GM12878 (cell line): ENCODE data around the gene TTLL4. TPM values are rescaled to one million over a fixed set of nuclear protein-coding genes. Genes with fewer than 3 reads are reported as not detected.

Source experiments
- ATAC-seq: fragments of 200-7000 bp; cut with Tn5 transposase; 3 replicates; pipeline ENCODE4 v1.9.1; 2020; ENCODE audit warnings: mild to moderate bottlenecking, moderate library complexity
- BruUV-seq: library from RNA; stranded (reverse); fragments of 400-500 nt; replicated peaks from 2 replicates; lab custom pipeline; 2021; lab: Mats Ljungman, UMichigan
- CTCF ChIA-PET: fragments of 300-600 bp; sonication (Branson Sonifier 250); formaldehyde crosslinking; extraction: SDS; loops from one replicate; lab custom pipeline; 2021; ENCODE audit warnings: inconsistent platforms; lab: Yijun Ruan, JAX
- POLR2A ChIA-PET: fragments of 350-600 bp; formaldehyde crosslinking; extraction: SDS; loops from one replicate; lab custom pipeline; 2021; ENCODE audit warnings: inconsistent platforms; lab: Charles Lee
- RAD21 ChIA-PET: fragments of 300-600 bp; sonication (Branson Sonifier 250); formaldehyde crosslinking; loops from one replicate; lab custom pipeline; 2023; ENCODE audit warnings: antibody characterized with exemption; ENCODE audit not compliant: unreplicated experiment; lab: Charles Lee
- SMC1A ChIA-PET: fragments of 300-600 bp; sonication (Branson Sonifier 250); formaldehyde crosslinking; loops from one replicate; lab custom pipeline; 2023; ENCODE audit not compliant: unreplicated experiment, uncharacterized antibody; lab: Charles Lee
- DNase-seq: peaks from one replicate; pipeline ENCODE4 v3.0.0-alpha.2; 2011; ENCODE audit warnings: low read depth, low spot score
- FAIRE-seq: peaks from 3 replicates; lab custom pipeline; 2011; peaks lifted over from hg19 to GRCh38; lab: Jason Lieb, UNC
- H2AFZ ChIP-seq: 2 replicates; pipeline ENCODE4 v1.6.0; 2011; ENCODE audit warnings: low read depth, low read length, control low read depth; ENCODE audit not compliant: control insufficient read depth
- H3K27ac ChIP-seq: 2 replicates; pipeline ENCODE4 v1.5.1; 2011; ENCODE audit warnings: control low read depth; ENCODE audit not compliant: control insufficient read depth, insufficient read depth
- H3K27me3 ChIP-seq, 2 experiments: replicated peaks in 1 of 2; 2 replicates each; pipeline versions ENCODE4 v1.6.0 to v1.6.1; 2011; ENCODE audit warnings: low read length in 1 of 2; ENCODE audit not compliant: control insufficient read depth in 2 of 2, insufficient read depth in 2 of 2
- H3K36me3 ChIP-seq, 2 experiments: 2 replicates each; pipeline ENCODE4 v1.5.1; 2011; ENCODE audit warnings: low read length in 1 of 2; ENCODE audit not compliant: control insufficient read depth in 2 of 2, insufficient read depth in 2 of 2
- H3K4me1 ChIP-seq: 2 replicates; pipeline ENCODE4 v1.6.1; 2011; ENCODE audit warnings: mild to moderate bottlenecking, low read length, moderate library complexity, mixed read lengths; ENCODE audit not compliant: control insufficient read depth, insufficient read depth
- H3K4me2 ChIP-seq: 2 replicates; pipeline ENCODE4 v1.6.0; 2011; ENCODE audit warnings: control low read depth; ENCODE audit not compliant: control insufficient read depth, insufficient read depth
- H3K4me3 ChIP-seq: fragments of 200-600 bp; sonication (generic); 2 replicates; pipeline ENCODE4 v1.5.1; 2016
- H3K79me2 ChIP-seq: 2 replicates; pipeline ENCODE4 v1.6.0; 2011; ENCODE audit warnings: low read length; ENCODE audit not compliant: control insufficient read depth, insufficient read depth
- H3K9ac ChIP-seq: 2 replicates; pipeline ENCODE4 v1.8.0; 2011; ENCODE audit warnings: low read length, control low read depth, mixed read lengths; ENCODE audit not compliant: control insufficient read depth, insufficient read depth
- H3K9me3 ChIP-seq: replicated peaks from 3 replicates; pipeline ENCODE4 v1.5.1; 2011; ENCODE audit warnings: mild to moderate bottlenecking, low read length; ENCODE audit not compliant: control insufficient read depth, insufficient read depth
- H4K20me1 ChIP-seq: 2 replicates; pipeline ENCODE4 v1.6.0; 2011; ENCODE audit not compliant: control insufficient read depth, insufficient read depth
- BACH1 ChIP-seq: fragments of 450-650 bp; IDR thresholded peaks from 2 replicates; pipeline ENCODE4 v1.6.1; 2017; ENCODE audit warnings: mild to moderate bottlenecking, borderline replicate concordance
- CBX5 ChIP-seq: sonication (generic); IDR thresholded peaks from 2 replicates; pipeline ENCODE4 v1.6.1; 2016; ENCODE audit warnings: low read depth, moderate library complexity, mild to moderate bottlenecking, inconsistent platforms
- CHD4 ChIP-seq: fragments of 200-600 bp; sonication (generic); IDR thresholded peaks from 2 replicates; pipeline ENCODE4 v1.6.1; 2016; ENCODE audit warnings: mild to moderate bottlenecking
- ETV6 ChIP-seq, 2 experiments: fragments of 450-650 bp in 1 of 2; IDR thresholded peaks in 1 of 2; conservative IDR thresholded peaks in 1 of 2; 2 replicates each; pipeline ENCODE4 v1.6.1; 2014; ENCODE audit warnings: antibody characterized with exemption in 1 of 2, borderline replicate concordance in 1 of 2, low read depth in 1 of 2, mild to moderate bottlenecking in 1 of 2, moderate library complexity in 1 of 2
- MEF2A ChIP-seq: IDR thresholded peaks from 2 replicates; pipeline ENCODE4 v1.6.1; 2011; ENCODE audit warnings: low read depth, mild to moderate bottlenecking, low read length, moderate library complexity; ENCODE audit not compliant: insufficient read depth
- NR2C1 ChIP-seq: fragments of 450-650 bp; IDR thresholded peaks from 2 replicates; pipeline ENCODE4 v1.6.1; 2017; ENCODE audit warnings: antibody characterized with exemption, mild to moderate bottlenecking, moderate library complexity
- WRNIP1 ChIP-seq: IDR thresholded peaks from 2 replicates; pipeline ENCODE4 v1.6.1; 2011; ENCODE audit warnings: low read depth, low read length, improper control_type of control experiment, borderline replicate concordance
- ZNF592 ChIP-seq: fragments of 450-650 bp; IDR thresholded peaks from 2 replicates; pipeline ENCODE4 v1.6.1; 2017; ENCODE audit warnings: mild to moderate bottlenecking, moderate library complexity
- WGBS: methylation state at CpG from one replicate; pipeline ENCODE4 v1.1.6; 2016; ENCODE audit warnings: low lambda C conversion rate; ENCODE audit not compliant: insufficient replicate concordance, insufficient coverage; ENCODE audit errors: missing lambda C conversion rate; 5-methylcytosine and 5-hydroxymethylcytosine counted together
- in situ Hi-C: fragments of 300-500 bp; cut with MboI; formaldehyde crosslinking; loops from 9 replicates; pipeline ENCODE4 v1.14.3; 2018; ENCODE audit warnings: mixed read lengths
- intact Hi-C: fragments of 100-400 bp; cut with micrococcal nuclease; formaldehyde crosslinking; loops from one replicate; pipeline ENCODE4 v1.14.2; 2022; ENCODE audit not compliant: unreplicated experiment
- polyA plus RNA-seq, 11 experiments: library from polyadenylated mRNA; depleted of rRNA in 4 of 11; unstranded in 6 of 11; stranded (reverse) in 5 of 11; fragments of >200 nt; fragmentation: Nextera tagmentation in 4 of 11; fragmentation: Illumina TruSeq in 1 of 11; extraction: Ambion mirVana in 4 of 11; extraction: Trizol in 1 of 11; gene quantifications; 1 replicate in 1 of 11; 2 replicates in 10 of 11; pipeline versions ENCODE4 v1.2.1 to v1.2.3, GENCODE V29; 2011 to 2016; ENCODE audit warnings: inconsistent platforms in 2 of 11, missing spikeins in 2 of 11, low read depth in 1 of 11
- total RNA-seq, 4 experiments: library from RNA; depleted of rRNA in 3 of 4; stranded (reverse); fragments of >200 nt in 3 of 4; fragmentation: Illumina TruSeq in 1 of 4; extraction: Trizol in 1 of 4; gene quantifications; 2 replicates each; pipeline versions ENCODE4 v1.2.1 to v1.2.3, GENCODE V29; 2013 to 2021
- TF ChIP-seq, protein P1 (sequence below): fragments of 450-650 bp; formaldehyde crosslinking; IDR thresholded peaks from 2 replicates; pipeline ENCODE4 v1.5.0; 2022; ENCODE audit warnings: mild to moderate bottlenecking, missing genetic modification characterization

Gene TTLL4
- total and polyA plus RNA-seq, 10 of the 15 experiments (the other 5 are each of a cell fraction or from before 2014, with no cell fraction given), result 16.6 to 63.1 (median 32.9) TPM

DNA sequence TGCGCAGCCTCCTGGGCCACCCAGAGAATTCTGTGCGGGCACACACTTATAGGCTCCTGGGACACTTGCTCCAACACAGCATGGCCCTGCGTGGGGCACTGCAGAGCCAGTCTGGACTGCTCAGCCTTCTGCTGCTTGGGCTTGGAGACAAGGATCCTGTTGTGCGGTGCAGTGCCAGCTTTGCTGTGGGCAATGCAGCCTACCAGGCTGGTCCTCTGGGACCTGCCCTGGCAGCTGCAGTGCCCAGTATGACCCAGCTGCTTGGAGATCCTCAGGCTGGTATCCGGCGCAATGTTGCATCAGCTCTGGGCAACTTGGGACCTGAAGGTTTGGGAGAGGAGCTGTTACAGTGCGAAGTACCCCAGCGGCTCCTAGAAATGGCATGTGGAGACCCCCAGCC is 11.8 kb upstream of the TTLL4 start:
- BruUV-seq, result no TSS peak
- TF ChIP-seq BACH1, result no peak
- TF ChIP-seq, all 136 proteins: peak for 0
- intact Hi-C loops (no loop called here), in situ Hi-C loops (no loop called here)
- no peak for ATAC-seq
- Histone ChIP-seq H3K27me3 (no peaks in the 10 kb centered on the region), H3K9me3 (no peaks in the 10 kb centered on the region), H3K4me3 (no peak overlapping the region), H3K36me3 (peaks cover 0 to 2% of the 10 kb centered on the region in 2 experiments; a peak in 1 of 4 replicates), H3K79me2 (no peaks in the 10 kb centered on the region), H2AFZ (no peak overlapping the region), H3K9ac (no peak overlapping the region), H3K27ac (no peak overlapping the region), H3K4me2 (no peak overlapping the region), H4K20me1 (no peaks in the 10 kb centered on the region), H3K4me1 (no peaks in the 10 kb centered on the region)
- ChIA-PET RAD21 (no interaction called here), SMC1A (interaction anchor here (1.3 kb wide), 1 partner anchor 149 kb away, joined by 3 read pairs; no protein-coding TSS in a partner anchor), POLR2A (no interaction called here), CTCF (no interaction called here)
- 95% methylated on average over 8 of the region's 8 CpGs for WGBS
- no peak for FAIRE-seq
- no peak for DNase-seq

DNA sequence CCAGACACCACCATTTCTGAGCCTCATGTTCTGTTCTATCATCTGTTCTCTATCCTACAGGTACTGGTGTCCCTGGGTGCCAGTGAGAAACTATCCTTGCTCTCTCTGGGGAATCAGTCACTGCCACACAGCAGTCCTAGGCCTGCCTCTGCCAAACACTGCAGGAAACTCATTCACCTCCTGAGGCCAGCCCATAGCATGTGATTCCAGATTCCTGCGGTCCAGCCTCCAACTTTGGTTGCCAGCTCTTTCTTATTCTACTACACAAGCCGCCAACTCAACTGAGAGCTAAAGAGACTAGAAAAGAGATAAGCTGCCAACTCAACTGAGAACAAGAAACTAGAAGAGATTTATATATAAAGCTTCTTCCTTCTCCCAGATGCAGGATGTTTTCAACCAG is 8.8 kb upstream of the TTLL4 start:
- no peak for ATAC-seq
- ChIA-PET POLR2A (no interaction called here), CTCF (no interaction called here), SMC1A (interaction anchor here (0.7 to 1.2 kb wide), 3 partner anchors 9 to 44 kb away, joined by 3 to 4 read pairs (median 3); partner anchors contain the start of gene TTLL4), RAD21 (no interaction called here)
- no peaks in the 10 kb centered on the region for H3K27me3 ChIP-seq
- no peak overlapping the region for H2AFZ ChIP-seq
- H3K79me2 ChIP-seq, result no peaks in the 10 kb centered on the region
- H4K20me1 ChIP-seq, result no peaks in the 10 kb centered on the region
- H3K4me1 ChIP-seq, result no peaks in the 10 kb centered on the region
- no peak for FAIRE-seq
- H3K4me3 ChIP-seq, result no peak overlapping the region
- peaks cover 0 to 2% of the 10 kb centered on the region in 2 experiments; a peak in 1 of 4 replicates for H3K36me3 ChIP-seq
- in situ Hi-C loops, result no loop called here
- intact Hi-C loops, result no loop called here
- no peaks in the 10 kb centered on the region for H3K9me3 ChIP-seq
- WGBS, result 95% methylated on average over 2 of the region's 2 CpGs
- DNase-seq, result no peak
- no peak overlapping the region for H3K4me2 ChIP-seq
- BruUV-seq, result no TSS peak
- H3K27ac ChIP-seq, result no peak overlapping the region
- no peak overlapping the region for H3K9ac ChIP-seq
- TF ChIP-seq MEF2A (no peak), CHD4 (no peak), CBX5 (no peak), ZNF592 (no peak), ETV6 (conservative IDR thresholded peaks at IDR 0.05 in 1 of 2, IDR thresholded peaks at IDR 0.05 in 1 of 2; ENCODE audit: borderline replicate concordance in 1 of 2, low read depth in 1 of 2) (no peak), WRNIP1 (no peak), NR2C1 (no peak)
- TF ChIP-seq, protein P1, sequence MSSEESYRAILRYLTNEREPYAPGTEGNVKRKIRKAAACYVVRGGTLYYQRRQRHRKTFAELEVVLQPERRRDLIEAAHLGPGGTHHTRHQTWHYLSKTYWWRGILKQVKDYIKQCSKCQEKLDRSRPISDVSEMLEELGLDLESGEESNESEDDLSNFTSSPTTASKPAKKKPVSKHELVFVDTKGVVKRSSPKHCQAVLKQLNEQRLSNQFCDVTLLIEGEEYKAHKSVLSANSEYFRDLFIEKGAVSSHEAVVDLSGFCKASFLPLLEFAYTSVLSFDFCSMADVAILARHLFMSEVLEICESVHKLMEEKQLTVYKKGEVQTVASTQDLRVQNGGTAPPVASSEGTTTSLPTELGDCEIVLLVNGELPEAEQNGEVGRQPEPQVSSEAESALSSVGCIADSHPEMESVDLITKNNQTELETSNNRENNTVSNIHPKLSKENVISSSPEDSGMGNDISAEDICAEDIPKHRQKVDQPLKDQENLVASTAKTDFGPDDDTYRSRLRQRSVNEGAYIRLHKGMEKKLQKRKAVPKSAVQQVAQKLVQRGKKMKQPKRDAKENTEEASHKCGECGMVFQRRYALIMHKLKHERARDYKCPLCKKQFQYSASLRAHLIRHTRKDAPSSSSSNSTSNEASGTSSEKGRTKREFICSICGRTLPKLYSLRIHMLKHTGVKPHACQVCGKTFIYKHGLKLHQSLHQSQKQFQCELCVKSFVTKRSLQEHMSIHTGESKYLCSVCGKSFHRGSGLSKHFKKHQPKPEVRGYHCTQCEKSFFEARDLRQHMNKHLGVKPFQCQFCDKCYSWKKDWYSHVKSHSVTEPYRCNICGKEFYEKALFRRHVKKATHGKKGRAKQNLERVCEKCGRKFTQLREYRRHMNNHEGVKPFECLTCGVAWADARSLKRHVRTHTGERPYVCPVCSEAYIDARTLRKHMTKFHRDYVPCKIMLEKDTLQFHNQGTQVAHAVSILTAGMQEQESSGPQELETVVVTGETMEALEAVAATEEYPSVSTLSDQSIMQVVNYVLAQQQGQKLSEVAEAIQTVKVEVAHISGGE (CRISPR knock-in tag), result no peak
